Measurements from ENCODE around the gene SALL1.

SALL1 gene

GRCh38 chr16:51139568-51139967 lies 11.5 kb downstream of the SALL1 start:
- no peak for DNase-seq

GRCh38 chr16:51138178-51138577 lies 12.9 kb downstream of the SALL1 start:
- no peak for DNase-seq

GRCh38 chr16:51137097-51137496 lies 14.0 kb downstream of the SALL1 start:
- no peak for DNase-seq

- no peak for DNase-seq
Observed at GRCh38 chr16:51134876-51135275, 16.2 kb downstream of the SALL1 start.

GRCh38 chr16:51134269-51134812 lies 16.7 kb downstream of the SALL1 start:
- no peak for DNase-seq

- DNase-seq, result no peak
Observed at GRCh38 chr16:51133688-51134087, 17.4 kb downstream of the SALL1 start.

- DNase-seq, result no peak
Observed at GRCh38 chr16:51133183-51133582, 17.9 kb downstream of the SALL1 start.

GRCh38 chr16:51132490-51133115 lies 18.5 kb downstream of the SALL1 start:
- DNase-seq, result no peak

- DNase-seq, result no peak
Observed at GRCh38 chr16:51131619-51132018, 19.5 kb downstream of the SALL1 start.

GRCh38 chr16:51129105-51129504 lies 22.0 kb downstream of the SALL1 start:
- DNase-seq, result no peak

- DNase-seq, result no peak
Observed at GRCh38 chr16:51125992-51126391, 25.1 kb downstream of the SALL1 start.

- DNase-seq, result no peak
Observed at GRCh38 chr16:51124896-51125295, 26.2 kb downstream of the SALL1 start.

- no peak for DNase-seq
Observed at GRCh38 chr16:51121850-51122249, 29.2 kb downstream of the SALL1 start.

- no peak for DNase-seq
Observed at GRCh38 chr16:51120730-51121347, 30.2 kb downstream of the SALL1 start.

- DNase-seq, result no peak
Observed at GRCh38 chr16:51119973-51120729, 30.9 kb downstream of the SALL1 start.

- DNase-seq, result no peak
Observed at GRCh38 chr16:51119556-51119955, 31.5 kb downstream of the SALL1 start.

- no peak for DNase-seq
Observed at GRCh38 chr16:51116353-51116752, 34.7 kb downstream of the SALL1 start.

- no peak for DNase-seq
Observed at GRCh38 chr16:51114382-51114781, 36.7 kb downstream of the SALL1 start.

GRCh38 chr16:51113236-51114125 lies 37.6 kb downstream of the SALL1 start:
- DNase-seq, result no peak

- DNase-seq, result no peak
Observed at GRCh38 chr16:51112323-51112722, 38.7 kb downstream of the SALL1 start.

- DNase-seq, result no peak
Observed at GRCh38 chr16:51111759-51112158, 39.3 kb downstream of the SALL1 start.

GRCh38 chr16:51110700-51111157 lies 40.3 kb downstream of the SALL1 start:
- no peak for DNase-seq

- DNase-seq, result no peak
Observed at GRCh38 chr16:51109173-51109572, 41.9 kb downstream of the SALL1 start.
